ENCODE data around the gene APOF. TPM values are rescaled to one million over a fixed set of nuclear protein-coding genes. Genes with fewer than 3 reads are reported as not detected.
A peak's percentile ranks its signal among the peaks of the same experiment; 100 is the strongest.

APOF gene
- total and polyA plus RNA-seq, 10 of the 15 experiments (the other 5 are each of a cell fraction or from before 2014, with no cell fraction given): 0.04 to 0.19 (median 0.11) TPM; not detected in 5

GRCh38 chr12:56333197-56333678, 29.4 kb downstream of the APOF start (continued):
- TF ChIP-seq, protein P1, sequence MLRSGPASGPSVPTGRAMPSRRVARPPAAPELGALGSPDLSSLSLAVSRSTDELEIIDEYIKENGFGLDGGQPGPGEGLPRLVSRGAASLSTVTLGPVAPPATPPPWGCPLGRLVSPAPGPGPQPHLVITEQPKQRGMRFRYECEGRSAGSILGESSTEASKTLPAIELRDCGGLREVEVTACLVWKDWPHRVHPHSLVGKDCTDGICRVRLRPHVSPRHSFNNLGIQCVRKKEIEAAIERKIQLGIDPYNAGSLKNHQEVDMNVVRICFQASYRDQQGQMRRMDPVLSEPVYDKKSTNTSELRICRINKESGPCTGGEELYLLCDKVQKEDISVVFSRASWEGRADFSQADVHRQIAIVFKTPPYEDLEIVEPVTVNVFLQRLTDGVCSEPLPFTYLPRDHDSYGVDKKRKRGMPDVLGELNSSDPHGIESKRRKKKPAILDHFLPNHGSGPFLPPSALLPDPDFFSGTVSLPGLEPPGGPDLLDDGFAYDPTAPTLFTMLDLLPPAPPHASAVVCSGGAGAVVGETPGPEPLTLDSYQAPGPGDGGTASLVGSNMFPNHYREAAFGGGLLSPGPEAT (IDR thresholded peaks at IDR 0.05; ENCODE audit: low read depth): no peak
- TF ChIP-seq, protein P2, sequence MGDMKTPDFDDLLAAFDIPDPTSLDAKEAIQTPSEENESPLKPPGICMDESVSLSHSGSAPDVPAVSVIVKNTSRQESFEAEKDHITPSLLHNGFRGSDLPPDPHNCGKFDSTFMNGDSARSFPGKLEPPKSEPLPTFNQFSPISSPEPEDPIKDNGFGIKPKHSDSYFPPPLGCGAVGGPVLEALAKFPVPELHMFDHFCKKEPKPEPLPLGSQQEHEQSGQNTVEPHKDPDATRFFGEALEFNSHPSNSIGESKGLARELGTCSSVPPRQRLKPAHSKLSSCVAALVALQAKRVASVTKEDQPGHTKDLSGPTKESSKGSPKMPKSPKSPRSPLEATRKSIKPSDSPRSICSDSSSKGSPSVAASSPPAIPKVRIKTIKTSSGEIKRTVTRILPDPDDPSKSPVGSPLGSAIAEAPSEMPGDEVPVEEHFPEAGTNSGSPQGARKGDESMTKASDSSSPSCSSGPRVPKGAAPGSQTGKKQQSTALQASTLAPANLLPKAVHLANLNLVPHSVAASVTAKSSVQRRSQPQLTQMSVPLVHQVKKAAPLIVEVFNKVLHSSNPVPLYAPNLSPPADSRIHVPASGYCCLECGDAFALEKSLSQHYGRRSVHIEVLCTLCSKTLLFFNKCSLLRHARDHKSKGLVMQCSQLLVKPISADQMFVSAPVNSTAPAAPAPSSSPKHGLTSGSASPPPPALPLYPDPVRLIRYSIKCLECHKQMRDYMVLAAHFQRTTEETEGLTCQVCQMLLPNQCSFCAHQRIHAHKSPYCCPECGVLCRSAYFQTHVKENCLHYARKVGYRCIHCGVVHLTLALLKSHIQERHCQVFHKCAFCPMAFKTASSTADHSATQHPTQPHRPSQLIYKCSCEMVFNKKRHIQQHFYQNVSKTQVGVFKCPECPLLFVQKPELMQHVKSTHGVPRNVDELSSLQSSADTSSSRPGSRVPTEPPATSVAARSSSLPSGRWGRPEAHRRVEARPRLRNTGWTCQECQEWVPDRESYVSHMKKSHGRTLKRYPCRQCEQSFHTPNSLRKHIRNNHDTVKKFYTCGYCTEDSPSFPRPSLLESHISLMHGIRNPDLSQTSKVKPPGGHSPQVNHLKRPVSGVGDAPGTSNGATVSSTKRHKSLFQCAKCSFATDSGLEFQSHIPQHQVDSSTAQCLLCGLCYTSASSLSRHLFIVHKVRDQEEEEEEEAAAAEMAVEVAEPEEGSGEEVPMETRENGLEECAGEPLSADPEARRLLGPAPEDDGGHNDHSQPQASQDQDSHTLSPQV (IDR thresholded peaks at IDR 0.05): no peak
- no peak for TF ChIP-seq MEF2B (IDR thresholded peaks at IDR 0.05; ENCODE audit: partially characterized antibody, poor library complexity, severe bottlenecking)
- no peak for TF ChIP-seq USF2 (IDR thresholded peaks at IDR 0.05; ENCODE audit: borderline replicate concordance, low read depth, low read length)
- peak; percentile 59 for TF ChIP-seq SMAD1 (IDR thresholded peaks at IDR 0.05; ENCODE audit: low read depth, partially characterized antibody)
